Vagina (tissue), 2 donors: ENCODE results near the gene SHLD1.

ENCODE experiments used
- POLR2AphosphoS5 ChIP-seq, 2 donors: sonication (generic); formaldehyde crosslinking; IDR thresholded peaks; one replicate each; pipeline ENCODE4 v1.9.0; 2017; ENCODE audit warnings: antibody characterized with exemption in 2 of 2, mild to moderate bottlenecking in 2 of 2, low read depth in 1 of 2; ENCODE audit not compliant: insufficient read depth in 1 of 2
- TF ChIP-seq, protein P1 (sequence below), 3 experiments: fragments of 450-650 bp in 2 of 3; fragments of 200-600 bp in 1 of 3; sonication (generic) in 1 of 3; IDR thresholded peaks; one replicate each; pipeline ENCODE4 v1.5.1; 2017 to 2019; ENCODE audit warnings: antibody characterized with exemption in 3 of 3, mild to moderate bottlenecking in 2 of 3, moderate library complexity in 2 of 3

DNA sequence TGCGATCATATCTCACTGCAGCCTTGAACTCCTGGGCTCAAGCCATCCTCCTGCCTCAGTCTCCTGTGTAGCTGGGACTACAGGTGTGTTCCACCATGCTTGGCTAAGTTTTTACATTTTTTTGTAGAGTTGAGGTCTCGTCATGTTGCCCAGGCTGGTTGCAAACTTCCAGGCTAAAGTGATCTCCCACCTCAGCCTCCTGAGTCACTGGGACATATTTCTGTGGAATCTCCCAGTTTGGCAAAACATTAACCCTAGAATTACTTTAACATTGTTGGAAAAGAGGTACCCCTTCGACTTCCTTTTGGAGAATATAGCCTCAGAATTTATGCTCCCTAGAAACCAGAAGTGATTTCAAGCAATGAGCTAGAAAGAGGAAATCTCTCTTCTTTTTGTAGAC, 57.2 kb downstream of the SHLD1 start:
- TF ChIP-seq, protein P1, sequence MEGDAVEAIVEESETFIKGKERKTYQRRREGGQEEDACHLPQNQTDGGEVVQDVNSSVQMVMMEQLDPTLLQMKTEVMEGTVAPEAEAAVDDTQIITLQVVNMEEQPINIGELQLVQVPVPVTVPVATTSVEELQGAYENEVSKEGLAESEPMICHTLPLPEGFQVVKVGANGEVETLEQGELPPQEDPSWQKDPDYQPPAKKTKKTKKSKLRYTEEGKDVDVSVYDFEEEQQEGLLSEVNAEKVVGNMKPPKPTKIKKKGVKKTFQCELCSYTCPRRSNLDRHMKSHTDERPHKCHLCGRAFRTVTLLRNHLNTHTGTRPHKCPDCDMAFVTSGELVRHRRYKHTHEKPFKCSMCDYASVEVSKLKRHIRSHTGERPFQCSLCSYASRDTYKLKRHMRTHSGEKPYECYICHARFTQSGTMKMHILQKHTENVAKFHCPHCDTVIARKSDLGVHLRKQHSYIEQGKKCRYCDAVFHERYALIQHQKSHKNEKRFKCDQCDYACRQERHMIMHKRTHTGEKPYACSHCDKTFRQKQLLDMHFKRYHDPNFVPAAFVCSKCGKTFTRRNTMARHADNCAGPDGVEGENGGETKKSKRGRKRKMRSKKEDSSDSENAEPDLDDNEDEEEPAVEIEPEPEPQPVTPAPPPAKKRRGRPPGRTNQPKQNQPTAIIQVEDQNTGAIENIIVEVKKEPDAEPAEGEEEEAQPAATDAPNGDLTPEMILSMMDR (IDR thresholded peaks at IDR 0.05): no peak
- TF ChIP-seq POLR2AphosphoS5 (IDR thresholded peaks at IDR 0.05; ENCODE audit: insufficient read depth in 1 of 2, low read depth in 1 of 2): no peak
